MM.1S (cell line): ENCODE measurements around the gene CCDC27.
A peak's percentile ranks its signal among the peaks of the same experiment; 100 is the strongest.
"Not testable (repeated sequence)": the region's sequence is repeated elsewhere in the genome, so short reads cannot be mapped to it uniquely, and the experiment has no call there.

Experiments
- DNase-seq: peaks from one replicate; pipeline ENCODE4 v3.0.0-alpha.2; 2015
- H2AFZ ChIP-seq: fragments of 300-600 bp; sonication (generic); 2 replicates; pipeline ENCODE4 v1.6.0; 2016; ENCODE audit warnings: antibody characterized with exemption, low read length
- H3F3A ChIP-seq: fragments of 300-600 bp; sonication (generic); 2 replicates; pipeline ENCODE4 v1.6.1; 2016; ENCODE audit warnings: mild to moderate bottlenecking, antibody characterized with exemption, low read length, moderate library complexity, mixed read lengths; ENCODE audit not compliant: insufficient read depth
- H3K27ac ChIP-seq: fragments of 300-600 bp; sonication (generic); 2 replicates; pipeline ENCODE4 v1.5.1; 2016; ENCODE audit warnings: mild to moderate bottlenecking, low read length
- H3K27me3 ChIP-seq: fragments of 300-600 bp; sonication (generic); replicated peaks from 2 replicates; pipeline ENCODE4 v1.6.0; 2016; ENCODE audit warnings: low read length; ENCODE audit not compliant: insufficient read depth
- H3K36me3 ChIP-seq: fragments of 300-600 bp; sonication (generic); replicated peaks from 2 replicates; pipeline ENCODE4 v1.6.1; 2016; ENCODE audit warnings: mild to moderate bottlenecking, low read length, mixed read lengths; ENCODE audit not compliant: insufficient read depth
- H3K4me1 ChIP-seq: fragments of 300-600 bp; sonication (generic); 2 replicates; pipeline ENCODE4 v1.6.1; 2016; ENCODE audit warnings: low read length, mixed read lengths
- H3K4me2 ChIP-seq: fragments of 300-600 bp; sonication (generic); 2 replicates; pipeline ENCODE4 v1.6.0; 2016; ENCODE audit warnings: low read depth, low read length
- H3K4me3 ChIP-seq: fragments of 300-600 bp; sonication (generic); 2 replicates; pipeline ENCODE4 v1.5.1; 2016; ENCODE audit warnings: low read length, mixed read lengths
- H3K79me2 ChIP-seq: fragments of 300-600 bp; sonication (generic); 2 replicates; pipeline ENCODE4 v1.6.1; 2016; ENCODE audit warnings: mixed run types, low read length, mixed read lengths
- H3K9ac ChIP-seq: fragments of 300-600 bp; sonication (generic); 2 replicates; pipeline ENCODE4 v1.6.1; 2016; ENCODE audit warnings: low read length, mixed read lengths
- H3K9me2 ChIP-seq: fragments of 300-600 bp; sonication (generic); replicated peaks from 2 replicates; pipeline ENCODE4 v1.6.1; 2016; ENCODE audit warnings: mild to moderate bottlenecking, low read length, mixed read lengths; ENCODE audit not compliant: insufficient read depth
- H3K9me3 ChIP-seq: fragments of 300-600 bp; sonication (generic); replicated peaks from 2 replicates; pipeline ENCODE4 v1.6.1; 2016; ENCODE audit warnings: mild to moderate bottlenecking, low read length, mixed read lengths; ENCODE audit not compliant: insufficient read depth
- H4K20me1 ChIP-seq: fragments of 300-600 bp; sonication (generic); 2 replicates; pipeline ENCODE4 v1.6.1; 2016; ENCODE audit warnings: mild to moderate bottlenecking, low read length, moderate library complexity, mixed read lengths; ENCODE audit not compliant: insufficient read depth
- CTCF ChIP-seq: fragments of 300-600 bp; sonication (generic); IDR thresholded peaks from 2 replicates; pipeline ENCODE4 v1.5.1; 2016; ENCODE audit warnings: antibody characterized with exemption, low read length, mixed read lengths
- EZH2 ChIP-seq: fragments of 300-600 bp; sonication (generic); optimal IDR thresholded peaks from 2 replicates; pipeline ENCODE3; 2017; ENCODE audit warnings: low read depth, mild to moderate bottlenecking, antibody characterized with exemption, low read length, mixed read lengths
- EZH2phosphoT487 ChIP-seq: fragments of 300-600 bp; sonication (generic); IDR thresholded peaks from 2 replicates; pipeline ENCODE4 v1.6.1; 2018; ENCODE audit warnings: antibody characterized with exemption, low read length

The CCDC27 gene

DNA sequence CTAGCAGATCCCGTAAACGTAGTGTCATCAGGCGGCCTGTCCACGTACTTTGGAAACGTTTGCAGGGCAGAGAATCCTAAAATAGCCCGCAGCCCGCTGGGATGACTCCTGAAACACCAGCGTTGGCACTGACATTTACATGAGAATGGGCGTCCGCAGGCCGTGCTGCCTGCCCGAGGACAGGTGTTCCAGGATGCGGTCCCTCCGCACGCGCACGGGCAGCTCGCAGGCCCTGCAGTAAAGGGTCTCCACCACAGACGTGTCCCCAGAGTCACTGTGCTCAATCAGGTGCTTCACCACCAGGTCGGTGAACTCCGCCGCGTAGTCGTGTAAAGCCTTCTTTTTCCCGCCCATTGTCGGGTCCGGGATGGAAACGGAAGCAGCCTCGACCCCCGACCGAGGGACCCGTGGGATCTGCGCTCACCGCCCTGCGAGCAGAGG is 5.8 kb upstream of the CCDC27 start:
- TF ChIP-seq CTCF, result no peak
- TF ChIP-seq EZH2phosphoT487, result no peak
- Histone ChIP-seq H3K9ac (no peak overlapping the region), H3K9me2 (no peaks in the 10 kb centered on the region), H3K27me3 (peaks cover 20% of the 10 kb centered on the region), H3K79me2 (no peaks in the 10 kb centered on the region), H3K4me2 (peak overlapping the region; percentile 60; the same call in 1 of the 2 replicates), H4K20me1 (no peaks in the 10 kb centered on the region), H3F3A (no peaks in the 10 kb centered on the region), H3K36me3 (no peaks in the 10 kb centered on the region), H3K4me3 (peak overlapping the region; percentile 46; the same call in 1 of the 2 replicates), H2AFZ (no peak overlapping the region), H3K27ac (no peak overlapping the region), H3K9me3 (no peaks in the 10 kb centered on the region), H3K4me1 (peaks cover 5% of the 10 kb centered on the region; the same call in 1 of the 2 replicates)
- DNase-seq, result no peak

- Histone ChIP-seq H3K36me3 (no peaks in the 10 kb centered on the region), H3K9ac (peak overlapping the region; percentile 23; the same call in 1 of the 2 replicates), H3K79me2 (no peaks in the 10 kb centered on the region), H2AFZ (peak overlapping the region; percentile 75), H4K20me1 (no peaks in the 10 kb centered on the region), H3K27ac (no peak overlapping the region), H3F3A (no peaks in the 10 kb centered on the region), H3K4me1 (peaks cover 5% of the 10 kb centered on the region; the same call in 1 of the 2 replicates), H3K4me2 (peak overlapping the region; percentile 60; the same call in 1 of the 2 replicates), H3K4me3 (peak overlapping the region; percentile 46), H3K27me3 (peaks cover 24% of the 10 kb centered on the region), H3K9me2 (no peaks in the 10 kb centered on the region), H3K9me3 (no peaks in the 10 kb centered on the region)
- peak; percentile 70 for DNase-seq
- TF ChIP-seq EZH2phosphoT487 (no peak), CTCF (no peak), EZH2 (no peak)
These were observed 5.3 kb upstream of the CCDC27 start for GRCh38 chr1:3746830-3747521.

DNA sequence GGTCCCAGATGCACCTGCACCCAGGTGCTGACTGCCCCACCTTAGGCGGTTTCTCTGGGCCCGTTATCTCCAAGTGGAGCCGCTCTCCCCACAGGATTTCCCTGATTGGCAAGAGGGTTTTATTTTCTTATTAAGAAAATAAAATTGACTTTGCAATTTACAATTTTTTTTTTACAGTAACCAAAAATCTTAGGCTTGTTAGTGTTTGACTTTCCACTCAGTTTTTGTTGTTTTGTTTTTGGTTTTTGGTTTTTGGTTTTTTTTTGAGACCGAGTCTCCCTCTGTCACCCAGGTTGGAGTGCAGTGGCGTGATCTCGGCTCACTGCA is 4.8 kb upstream of the CCDC27 start:
- H4K20me1 ChIP-seq, result no peaks in the 10 kb centered on the region
- H3K4me3 ChIP-seq, result peak overlapping the region; percentile 46
- no peaks in the 10 kb centered on the region for H3K9me2 ChIP-seq
- H3K27me3 ChIP-seq, result peaks cover 29% of the 10 kb centered on the region
- H3F3A ChIP-seq, result no peaks in the 10 kb centered on the region
- no peaks in the 10 kb centered on the region for H3K79me2 ChIP-seq
- peaks cover 5% of the 10 kb centered on the region; the same call in 1 of the 2 replicates for H3K4me1 ChIP-seq
- no peak overlapping the region for H3K27ac ChIP-seq
- no peak overlapping the region for H3K9ac ChIP-seq
- peak overlapping the region; percentile 75; the same call in 1 of the 2 replicates for H2AFZ ChIP-seq
- H3K36me3 ChIP-seq, result no peaks in the 10 kb centered on the region
- no peaks in the 10 kb centered on the region for H3K9me3 ChIP-seq
- no peak for TF ChIP-seq EZH2phosphoT487
- no peak for DNase-seq
- peak overlapping the region; percentile 60; the same call in 1 of the 2 replicates for H3K4me2 ChIP-seq

- Histone ChIP-seq H3F3A (no peaks in the 10 kb centered on the region), H3K9ac (no peak overlapping the region), H3K4me2 (peak overlapping the region; percentile 60; the same call in 1 of the 2 replicates), H3K4me3 (peak overlapping the region; percentile 46), H3K9me2 (no peaks in the 10 kb centered on the region), H3K27ac (no peak overlapping the region), H3K9me3 (no peaks in the 10 kb centered on the region), H2AFZ (no peak overlapping the region), H3K4me1 (peaks cover 5% of the 10 kb centered on the region; the same call in 1 of the 2 replicates), H3K79me2 (no peaks in the 10 kb centered on the region), H4K20me1 (no peaks in the 10 kb centered on the region), H3K27me3 (peaks cover 33% of the 10 kb centered on the region), H3K36me3 (no peaks in the 10 kb centered on the region)
- no peak for DNase-seq
- TF ChIP-seq EZH2 (no peak), CTCF (no peak), EZH2phosphoT487 (no peak)
These were observed 4.3 kb upstream of the CCDC27 start for GRCh38 chr1:3747903-3748302.

- H3K27ac ChIP-seq, H3K9me2 ChIP-seq, H3K9me3 ChIP-seq, H2AFZ ChIP-seq, H4K20me1 ChIP-seq, H3K4me1 ChIP-seq, H3K79me2 ChIP-seq, H3K4me3 ChIP-seq, H3K9ac ChIP-seq, H3F3A ChIP-seq, H3K36me3 ChIP-seq, DNase-seq: not testable (repeated sequence)
- peak overlapping the region; percentile 60; the same call in 1 of the 2 replicates for H3K4me2 ChIP-seq
- peaks cover 38% of the 10 kb centered on the region for H3K27me3 ChIP-seq
These were observed 3.8 kb upstream of the CCDC27 start for GRCh38 chr1:3748316-3748900.
